SK-N-SH treated with all-trans-retinoic acid at 6 μM for 48 hours (cell line): ENCODE data around the gene DDX42.

Experiments
- ATAC-seq: fragments of 200-7000 bp; cut with Tn5 transposase; 3 replicates; pipeline ENCODE4 v1.9.1; 2020; ENCODE audit warnings: mild to moderate bottlenecking, moderate library complexity
- ARNTL ChIP-seq: fragments of 450-650 bp; formaldehyde crosslinking; IDR thresholded peaks from 2 replicates; pipeline ENCODE4 v1.5.0; 2020; ENCODE audit warnings: low read depth, mild to moderate bottlenecking, moderate library complexity, borderline replicate concordance
- BACH2 ChIP-seq: fragments of 250-450 bp; sonication (Bioruptor Pico); IDR thresholded peaks from 2 replicates; pipeline ENCODE4 v1.9.0; 2021; ENCODE audit warnings: mild to moderate bottlenecking, borderline replicate concordance
- CREB5 ChIP-seq: fragments of 250-450 bp; sonication (Bioruptor Pico); IDR thresholded peaks from 2 replicates; pipeline ENCODE4 v1.5.1; 2020; ENCODE audit warnings: low read depth, mild to moderate bottlenecking, moderate library complexity
- CSDC2 ChIP-seq: fragments of 250-450 bp; sonication (Bioruptor Pico); IDR thresholded peaks from 2 replicates; pipeline ENCODE4 v1.5.0; 2020; ENCODE audit warnings: mild to moderate bottlenecking, moderate library complexity
- CSRNP3 ChIP-seq: fragments of 250-450 bp; sonication (Bioruptor Pico); IDR thresholded peaks from 2 replicates; pipeline ENCODE4 v1.5.1; 2021; ENCODE audit warnings: mild to moderate bottlenecking, moderate library complexity
- GLIS3 ChIP-seq: fragments of 250-450 bp; sonication (Bioruptor Pico); IDR thresholded peaks from 2 replicates; pipeline ENCODE4 v1.5.0; 2020; ENCODE audit warnings: mild to moderate bottlenecking, moderate library complexity
- OSR1 ChIP-seq: fragments of 250-450 bp; sonication (Bioruptor Pico); IDR thresholded peaks from 2 replicates; pipeline ENCODE4 v1.8.0; 2022; ENCODE audit warnings: moderate library complexity, mild to moderate bottlenecking, inconsistent platforms
- PATZ1 ChIP-seq: fragments of 250-450 bp; sonication (Bioruptor Pico); IDR thresholded peaks from 2 replicates; pipeline ENCODE4 v1.8.0; 2020; ENCODE audit warnings: mild to moderate bottlenecking, moderate library complexity, borderline replicate concordance
- POU6F1 ChIP-seq: fragments of 250-450 bp; sonication (Bioruptor Pico); IDR thresholded peaks from 2 replicates; pipeline ENCODE4 v1.8.0; 2021; ENCODE audit warnings: low read depth, mild to moderate bottlenecking, moderate library complexity, borderline replicate concordance
- PPARA ChIP-seq: fragments of 250-450 bp; sonication (Bioruptor Pico); IDR thresholded peaks from 2 replicates; pipeline ENCODE4 v1.5.0; 2020; ENCODE audit warnings: mild to moderate bottlenecking, borderline replicate concordance
- RARB ChIP-seq: fragments of 250-450 bp; sonication (Bioruptor Pico); IDR thresholded peaks from 2 replicates; pipeline ENCODE4 v1.8.0; 2021; ENCODE audit warnings: mild to moderate bottlenecking, moderate library complexity
- SNAI2 ChIP-seq: fragments of 250-450 bp; sonication (Bioruptor Pico); IDR thresholded peaks from 2 replicates; pipeline ENCODE4 v1.5.0; 2020; ENCODE audit warnings: mild to moderate bottlenecking, moderate library complexity
- TCF4 ChIP-seq: fragments of 250-450 bp; sonication (Bioruptor Pico); IDR thresholded peaks from 2 replicates; pipeline ENCODE4 v1.8.0; 2021; ENCODE audit warnings: mild to moderate bottlenecking, moderate library complexity, borderline replicate concordance
- ZC3H10 ChIP-seq: fragments of 250-450 bp; sonication (Bioruptor Pico); IDR thresholded peaks from 2 replicates; pipeline ENCODE4 v1.5.1; 2021; ENCODE audit warnings: mild to moderate bottlenecking, moderate library complexity
- ZFP3 ChIP-seq: fragments of 250-450 bp; sonication (Bioruptor Pico); IDR thresholded peaks from 2 replicates; pipeline ENCODE4 v1.5.0; 2020; ENCODE audit warnings: mild to moderate bottlenecking, moderate library complexity
- ZFP30 ChIP-seq: fragments of 450-650 bp; formaldehyde crosslinking; IDR thresholded peaks from 2 replicates; pipeline ENCODE4 v1.5.0; 2022; ENCODE audit warnings: mild to moderate bottlenecking, moderate library complexity
- ZNF565 ChIP-seq: fragments of 450-650 bp; formaldehyde crosslinking; conservative IDR thresholded peaks from 2 replicates; pipeline ENCODE4 v1.5.0; 2020; ENCODE audit warnings: low read depth, mild to moderate bottlenecking, moderate library complexity
- ZNF70 ChIP-seq: fragments of 450-650 bp; formaldehyde crosslinking; IDR thresholded peaks from 2 replicates; pipeline ENCODE4 v1.5.0; 2020; ENCODE audit warnings: mild to moderate bottlenecking, moderate library complexity
- ZNF8 ChIP-seq: fragments of 450-650 bp; formaldehyde crosslinking; IDR thresholded peaks from 2 replicates; pipeline ENCODE4 v1.5.0; 2020; ENCODE audit warnings: mild to moderate bottlenecking, moderate library complexity

DDX42 gene

GRCh38 chr17:63774141-63774968 lies at the start of gene DDX42:
DDX42 (plus strand) TSS chr17:63774170; CDS start chr17:63787050, 12,880 bp downstream.
- ATAC-seq = peak; percentile 35
- no peak for TF ChIP-seq POU6F1 (CRISPR knock-in tag)
- no peak for TF ChIP-seq BACH2 (CRISPR knock-in tag)
- no peak for TF ChIP-seq ZFP30 (CRISPR knock-in tag)
- no peak for TF ChIP-seq PPARA (CRISPR knock-in tag)
- no peak for TF ChIP-seq ZFP3 (CRISPR knock-in tag)
- TF ChIP-seq SNAI2 (CRISPR knock-in tag) = no peak
- no peak for TF ChIP-seq CSRNP3 (CRISPR knock-in tag)
- TF ChIP-seq PATZ1 (CRISPR knock-in tag) = no peak
- no peak for TF ChIP-seq ZNF70 (CRISPR knock-in tag)
- TF ChIP-seq CREB5 (CRISPR knock-in tag) = no peak
- TF ChIP-seq RARB (CRISPR knock-in tag) = no peak

- ATAC-seq = no peak
- no peak for TF ChIP-seq PPARA (CRISPR knock-in tag)
- TF ChIP-seq ARNTL = no peak
- no peak for TF ChIP-seq CSDC2
- TF ChIP-seq ZC3H10 (CRISPR knock-in tag) = no peak
- no peak for TF ChIP-seq ZNF8 (CRISPR knock-in tag)
- TF ChIP-seq SNAI2 (CRISPR knock-in tag) = no peak
- no peak for TF ChIP-seq POU6F1 (CRISPR knock-in tag)
- TF ChIP-seq BACH2 (CRISPR knock-in tag) = no peak
- TF ChIP-seq GLIS3 (CRISPR knock-in tag) = no peak
- no peak for TF ChIP-seq ZNF70 (CRISPR knock-in tag)
- TF ChIP-seq PATZ1 (CRISPR knock-in tag) = no peak
- no peak for TF ChIP-seq OSR1 (CRISPR knock-in tag)
- TF ChIP-seq ZFP3 (CRISPR knock-in tag) = no peak
- no peak for TF ChIP-seq RARB (CRISPR knock-in tag)
- TF ChIP-seq ZNF565 (CRISPR knock-in tag) = no peak
- TF ChIP-seq TCF4 (CRISPR knock-in tag) = no peak
- no peak for TF ChIP-seq ZFP30 (CRISPR knock-in tag)
Measured at GRCh38 chr17:63735691-63736090, 38.3 kb upstream of the DDX42 start.
